HUES48 (cell line): Measurements from ENCODE around the gene IWS1.

Experiments
- H3K27ac ChIP-seq: one replicate; pipeline ENCODE4 v1.7.0; 2013; ENCODE audit warnings: low read depth, low read length, inconsistent platforms
- H3K27me3 ChIP-seq: 2 replicates; pipeline ENCODE4 v1.6.1; 2013; ENCODE audit warnings: mild to moderate bottlenecking, low read length; ENCODE audit not compliant: control insufficient read depth, insufficient read depth
- H3K36me3 ChIP-seq: 2 replicates; pipeline ENCODE4 v1.6.1; 2013; ENCODE audit warnings: low read length; ENCODE audit not compliant: control insufficient read depth, insufficient read depth
- H3K4me1 ChIP-seq: 2 replicates; pipeline ENCODE4 v1.6.1; 2013; ENCODE audit warnings: mild to moderate bottlenecking, low read length; ENCODE audit not compliant: control insufficient read depth, insufficient read depth
- H3K4me3 ChIP-seq: 2 replicates; pipeline ENCODE4 v1.5.1; 2013; ENCODE audit warnings: mild to moderate bottlenecking, low read depth, low read length
- H3K9ac ChIP-seq: 2 replicates; pipeline ENCODE4 v1.6.1; 2013; ENCODE audit warnings: mild to moderate bottlenecking, low read depth, low read length, moderate library complexity
- H3K9me3 ChIP-seq: 2 replicates; pipeline ENCODE4 v1.6.1; 2013; ENCODE audit warnings: low read length; ENCODE audit not compliant: control insufficient read depth, insufficient read depth

IWS1 gene

GRCh38 chr2:127486247-127487058, 39.8 kb downstream of the IWS1 start:
- peaks cover 98% of the 10 kb centered on the region for H3K36me3 ChIP-seq
- H3K9ac ChIP-seq, result no peak overlapping the region

GRCh38 chr2:127485694-127486071, 40.6 kb downstream of the IWS1 start:
- H3K4me3 ChIP-seq, result no peak overlapping the region
- no peaks in the 10 kb centered on the region for H3K27me3 ChIP-seq
- no peak overlapping the region for H3K27ac ChIP-seq
- no peaks in the 10 kb centered on the region for H3K9me3 ChIP-seq
- H3K9ac ChIP-seq, result no peak overlapping the region
- peaks cover 98% of the 10 kb centered on the region for H3K36me3 ChIP-seq
- H3K4me1 ChIP-seq, result peaks cover 16% of the 10 kb centered on the region

More at GRCh38 chr2:127486247-127487058, 39.8 kb downstream of the IWS1 start:
- peaks cover 9% of the 10 kb centered on the region for H3K4me1 ChIP-seq
- no peaks in the 10 kb centered on the region for H3K9me3 ChIP-seq
- H3K4me3 ChIP-seq, result no peak overlapping the region
- no peaks in the 10 kb centered on the region for H3K27me3 ChIP-seq
- H3K27ac ChIP-seq, result no peak overlapping the region

- Histone ChIP-seq H3K9me3 (no peaks in the 10 kb centered on the region), H3K9ac (no peak overlapping the region), H3K27ac (no peak overlapping the region), H3K4me3 (no peak overlapping the region), H3K4me1 (peaks cover 21% of the 10 kb centered on the region), H3K27me3 (no peaks in the 10 kb centered on the region), H3K36me3 (peaks cover 96% of the 10 kb centered on the region)
Observed at GRCh38 chr2:127485051-127485693, 41.1 kb downstream of the IWS1 start.

DNA sequence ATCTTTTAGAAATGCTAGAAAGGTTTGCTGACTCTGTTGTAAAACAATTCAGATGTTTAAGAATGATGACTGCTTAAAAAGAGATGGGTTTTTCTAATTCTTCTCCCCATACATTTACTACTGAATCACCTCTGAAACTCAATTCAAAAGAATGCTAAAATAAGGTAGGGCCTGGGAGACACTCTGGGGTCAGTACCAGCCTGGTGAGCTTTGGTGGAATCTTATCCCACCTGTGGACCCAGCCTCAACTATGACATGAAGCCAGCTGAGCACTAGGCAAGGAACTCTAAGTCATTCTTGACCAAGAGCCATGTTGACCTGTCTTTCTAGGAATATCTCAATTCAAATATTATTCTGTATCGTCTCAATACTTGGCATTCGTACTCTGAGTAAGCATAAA, 44.3 kb downstream of the IWS1 start:
- no peak overlapping the region for H3K9ac ChIP-seq
- peaks cover 64% of the 10 kb centered on the region for H3K36me3 ChIP-seq
- H3K27ac ChIP-seq, result no peak overlapping the region
- H3K4me3 ChIP-seq, result no peak overlapping the region
- H3K27me3 ChIP-seq, result no peaks in the 10 kb centered on the region
- H3K9me3 ChIP-seq, result no peaks in the 10 kb centered on the region
- H3K4me1 ChIP-seq, result peaks cover 34% of the 10 kb centered on the region

GRCh38 chr2:127479866-127480743, 46.2 kb downstream of the IWS1 start:
- H3K27ac ChIP-seq, result peak overlapping the region; percentile 91

GRCh38 chr2:127479219-127479825, 47.0 kb downstream of the IWS1 start:
- Histone ChIP-seq H3K9ac (no peak overlapping the region), H3K36me3 (peaks cover 37% of the 10 kb centered on the region), H3K27me3 (no peaks in the 10 kb centered on the region), H3K4me3 (no peak overlapping the region; the same call in 1 of the 2 replicates), H3K4me1 (peaks cover 34% of the 10 kb centered on the region), H3K27ac (peak overlapping the region; percentile 91), H3K9me3 (no peaks in the 10 kb centered on the region)

More at GRCh38 chr2:127479866-127480743, 46.2 kb downstream of the IWS1 start:
- peak overlapping the region; percentile 37 for H3K4me3 ChIP-seq
- peaks cover 34% of the 10 kb centered on the region for H3K4me1 ChIP-seq
- H3K36me3 ChIP-seq, result peaks cover 45% of the 10 kb centered on the region
- H3K9ac ChIP-seq, result no peak overlapping the region
- H3K9me3 ChIP-seq, result no peaks in the 10 kb centered on the region
- H3K27me3 ChIP-seq, result no peaks in the 10 kb centered on the region

GRCh38 chr2:127475788-127476187, 50.5 kb downstream of the IWS1 start:
- Histone ChIP-seq H3K4me1 (peaks cover 18% of the 10 kb centered on the region), H3K36me3 (peaks cover 4% of the 10 kb centered on the region), H3K27me3 (no peaks in the 10 kb centered on the region), H3K9ac (no peak overlapping the region), H3K27ac (no peak overlapping the region), H3K4me3 (no peak overlapping the region), H3K9me3 (no peaks in the 10 kb centered on the region)

GRCh38 chr2:127472268-127472667, 54.0 kb downstream of the IWS1 start:
- H3K9me3 ChIP-seq, result no peaks in the 10 kb centered on the region
- no peak overlapping the region for H3K27ac ChIP-seq
- no peak overlapping the region for H3K4me3 ChIP-seq
- no peaks in the 10 kb centered on the region for H3K27me3 ChIP-seq
- no peak overlapping the region for H3K9ac ChIP-seq
- no peaks in the 10 kb centered on the region for H3K4me1 ChIP-seq
- peaks cover 7% of the 10 kb centered on the region; the same call in 1 of the 2 replicates for H3K36me3 ChIP-seq

- Histone ChIP-seq H3K9me3 (no peaks in the 10 kb centered on the region), H3K27ac (no peak overlapping the region), H3K4me3 (no peak overlapping the region), H3K4me1 (no peaks in the 10 kb centered on the region), H3K36me3 (peaks cover 9% of the 10 kb centered on the region; the same call in 1 of the 2 replicates), H3K27me3 (no peaks in the 10 kb centered on the region), H3K9ac (no peak overlapping the region)
Observed at GRCh38 chr2:127471286-127471988, 54.9 kb downstream of the IWS1 start.

- Histone ChIP-seq H3K4me3 (no peak overlapping the region), H3K9me3 (no peaks in the 10 kb centered on the region), H3K9ac (no peak overlapping the region), H3K36me3 (peaks cover 11% of the 10 kb centered on the region; the same call in 1 of the 2 replicates), H3K27me3 (no peaks in the 10 kb centered on the region), H3K4me1 (peaks cover 4% of the 10 kb centered on the region), H3K27ac (no peak overlapping the region)
Observed at GRCh38 chr2:127469974-127470373, 56.3 kb downstream of the IWS1 start.
